B cell (primary cell): Measurements from ENCODE around the gene CDC14A.

Experiments used
- CTCF ChIP-seq: fragments of 200-600 bp; IDR thresholded peaks from one replicate; pipeline ENCODE4 v1.8.0; 2022; ENCODE audit warnings: antibody characterized with exemption, mild to moderate bottlenecking
- EZH2 ChIP-seq: IDR thresholded peaks from 2 replicates; pipeline ENCODE4 v1.6.1; 2012; ENCODE audit warnings: borderline replicate concordance, low read depth, mild to moderate bottlenecking, moderate library complexity, low read length; ENCODE audit not compliant: insufficient read depth, poor library complexity, severe bottlenecking

GRCh38 chr1:100340494-100340893 is 11.8 kb upstream of the CDC14A start:
- no peak for TF ChIP-seq CTCF
- TF ChIP-seq EZH2, result no peak
